HCT116 (cell line): ENCODE data around the gene GPA33. TPM values are rescaled to one million over a fixed set of nuclear protein-coding genes. Genes with fewer than 3 reads are reported as not detected.

ENCODE experiments used
- ATAC-seq: fragments of 200-7000 bp; cut with Tn5 transposase; 2 replicates; pipeline ENCODE4 v1.9.1; 2020; ENCODE audit warnings: mild to moderate bottlenecking, moderate library complexity
- BruUV-seq: library from RNA; stranded (reverse); fragments of 400-500 nt; replicated peaks from 2 replicates; lab custom pipeline; 2021; lab: Mats Ljungman, UMichigan
- CTCF ChIA-PET: fragments of 300-600 bp; sonication (Branson Sonifier 250); formaldehyde crosslinking; loops from one replicate; lab custom pipeline; 2021; ENCODE audit warnings: antibody characterized with exemption; lab: Charles Lee
- POLR2A ChIA-PET: fragments of 300-600, 350-600 bp; sonication (Branson Sonifier 250); formaldehyde crosslinking; loops from one replicate; lab custom pipeline; 2021; ENCODE audit warnings: antibody characterized with exemption; lab: Charles Lee
- RAD21 ChIA-PET, 2 experiments: fragments of 300-600 bp; sonication (Branson Sonifier 250); formaldehyde crosslinking; loops; one replicate each; lab custom pipeline; 2023; ENCODE audit warnings: low total read pairs in 2 of 2; ENCODE audit not compliant: uncharacterized antibody in 2 of 2, unreplicated experiment in 2 of 2, low non-redundant PET in 1 of 2; lab: Charles Lee
- DNase-seq: peaks from one replicate; pipeline ENCODE4 v3.0.0-alpha.2; 2010; ENCODE audit warnings: low read depth, low spot score
- H2AFZ ChIP-seq: fragments of 200-600 bp; shearing (Covaris generic), sonication (generic); 2 replicates; pipeline ENCODE4 v1.6.1; 2017; ENCODE audit warnings: low read depth, mixed run types, mixed read lengths, antibody characterized with exemption, low read length; ENCODE audit not compliant: poor library complexity, severe bottlenecking
- H3K27ac ChIP-seq: 2 replicates; pipeline ENCODE4 v1.5.1; 2012; ENCODE audit warnings: low read depth, low read length
- H3K27me3 ChIP-seq: fragments of 200-600 bp; sonication (generic); 2 replicates; pipeline ENCODE4 v1.6.1; 2016; ENCODE audit warnings: mixed run types, low read length, mixed read lengths; ENCODE audit not compliant: insufficient read depth
- H3K36me3 ChIP-seq, 2 experiments: fragments of 200-500 bp in 1 of 2; fragments of 200-600 bp in 1 of 2; sonication (Bioruptor generic) in 1 of 2; sonication (generic) in 1 of 2; 2 replicates each; pipeline versions ENCODE4 v1.5.1 to v1.6.1; 2014 to 2016; ENCODE audit warnings: low read length in 2 of 2, inconsistent platforms in 1 of 2, mixed read lengths in 1 of 2, mixed run types in 1 of 2; ENCODE audit not compliant: insufficient read depth in 2 of 2, control insufficient read depth in 1 of 2
- H3K4me1 ChIP-seq, 2 experiments: fragments of 200-600 bp in 1 of 2; sonication (generic) in 1 of 2; 2 replicates each; pipeline versions ENCODE4 v1.5.1 to v1.6.1; 2012 to 2017; ENCODE audit warnings: low read length in 2 of 2, inconsistent platforms in 1 of 2, mild to moderate bottlenecking in 1 of 2, mixed read lengths in 1 of 2, mixed run types in 1 of 2, moderate library complexity in 1 of 2; ENCODE audit not compliant: insufficient read depth in 2 of 2, control insufficient read depth in 1 of 2
- H3K4me2 ChIP-seq: fragments of 200-600 bp; sonication (generic); 2 replicates; pipeline ENCODE4 v1.6.1; 2017; ENCODE audit warnings: mixed run types, low read length, mixed read lengths
- H3K4me3 ChIP-seq, 2 experiments: fragments of 200-600 bp in 1 of 2; sonication (generic) in 1 of 2; replicated peaks in 1 of 2; 2 replicates each; pipeline ENCODE4 v1.5.1; 2011 to 2016; ENCODE audit warnings: low read length in 2 of 2, control low read depth in 1 of 2, low read depth in 1 of 2, mild to moderate bottlenecking in 1 of 2, mixed read lengths in 1 of 2, mixed run types in 1 of 2
- H3K79me2 ChIP-seq: fragments of 200-600 bp; sonication (generic); 2 replicates; pipeline ENCODE4 v1.6.1; 2017; ENCODE audit warnings: mild to moderate bottlenecking, mixed run types, low read length, moderate library complexity, mixed read lengths; ENCODE audit not compliant: insufficient read depth
- H3K9ac ChIP-seq: fragments of 200-600 bp; sonication (generic); 2 replicates; pipeline ENCODE4 v1.6.1; 2016; ENCODE audit warnings: low read length, mixed read lengths
- H3K9me2 ChIP-seq: fragments of 200-600 bp; sonication (generic), shearing (Covaris generic); 2 replicates; pipeline ENCODE4 v1.6.1; 2017; ENCODE audit warnings: mixed run types, mild to moderate bottlenecking, moderate library complexity; ENCODE audit not compliant: insufficient read depth
- H3K9me3 ChIP-seq, 2 experiments: fragments of 200-500 bp in 1 of 2; fragments of 200-600 bp in 1 of 2; sonication (Bioruptor generic) in 1 of 2; sonication (generic) in 1 of 2; 2 replicates each; pipeline ENCODE4 v1.6.1; 2014 to 2017; ENCODE audit warnings: low read length in 2 of 2, mixed read lengths in 2 of 2, inconsistent platforms in 1 of 2, low read depth in 1 of 2, mild to moderate bottlenecking in 1 of 2, mixed run types in 1 of 2, moderate library complexity in 1 of 2; ENCODE audit not compliant: control insufficient read depth in 1 of 2, insufficient read depth in 1 of 2
- H4K20me1 ChIP-seq: fragments of 200-600 bp; sonication (generic), shearing (Covaris generic); 2 replicates; pipeline ENCODE4 v1.6.1; 2017; ENCODE audit warnings: mixed run types, mild to moderate bottlenecking, moderate library complexity; ENCODE audit not compliant: insufficient read depth
- CBX3 ChIP-seq: IDR thresholded peaks from 2 replicates; pipeline ENCODE4 v1.6.1; 2012; ENCODE audit warnings: low read depth
- CEBPB ChIP-seq: IDR thresholded peaks from 2 replicates; pipeline ENCODE4 v1.6.1; 2012; ENCODE audit warnings: low read depth
- EGR1 ChIP-seq: IDR thresholded peaks from 2 replicates; pipeline ENCODE4 v1.6.1; 2012; ENCODE audit warnings: low read depth
- ELF1 ChIP-seq: IDR thresholded peaks from 2 replicates; pipeline ENCODE4 v1.6.1; 2012; ENCODE audit warnings: low read depth, borderline replicate concordance
- EZH2 ChIP-seq: fragments of 200-600 bp; sonication (generic); IDR thresholded peaks from 2 replicates; pipeline ENCODE4 v1.6.1; 2017; ENCODE audit warnings: antibody characterized with exemption, mixed run types
- EZH2phosphoT487 ChIP-seq: fragments of 200-600 bp; IDR thresholded peaks from 2 replicates; pipeline ENCODE4 v1.6.1; 2018; ENCODE audit warnings: antibody characterized with exemption, borderline replicate concordance
- FOSL1 ChIP-seq: IDR thresholded peaks from 2 replicates; pipeline ENCODE4 v1.6.1; 2012; ENCODE audit warnings: low read depth
- JUND ChIP-seq: IDR thresholded peaks from 2 replicates; pipeline ENCODE4 v1.6.1; 2012
- MAX ChIP-seq: IDR thresholded peaks from 2 replicates; pipeline ENCODE4 v1.6.1; 2012
- POLR2A ChIP-seq: IDR thresholded peaks from 2 replicates; pipeline ENCODE4 v1.7.0; 2011; ENCODE audit warnings: borderline replicate concordance; ENCODE audit not compliant: insufficient read depth, insufficient read length; ENCODE audit errors: extremely low read depth
- POLR2AphosphoS5 ChIP-seq: IDR thresholded peaks from 2 replicates; pipeline ENCODE4 v1.6.1; 2011; ENCODE audit warnings: mild to moderate bottlenecking, low read depth, low read length, moderate library complexity
- RAD21 ChIP-seq: IDR thresholded peaks from 2 replicates; pipeline ENCODE4 v1.6.1; 2012; ENCODE audit warnings: low read depth, mild to moderate bottlenecking
- SP1 ChIP-seq: IDR thresholded peaks from 2 replicates; pipeline ENCODE4 v1.6.1; 2012; ENCODE audit warnings: low read depth
- SRF ChIP-seq: IDR thresholded peaks from 2 replicates; pipeline ENCODE4 v1.6.1; 2012; ENCODE audit warnings: low read depth
- TCF7L2 ChIP-seq: IDR thresholded peaks from 2 replicates; pipeline ENCODE4 v1.7.0; 2011; ENCODE audit warnings: borderline replicate concordance, inconsistent platforms; ENCODE audit not compliant: insufficient read depth, insufficient read length; ENCODE audit errors: extremely low read depth
- ZBTB33 ChIP-seq: IDR thresholded peaks from 2 replicates; pipeline ENCODE4 v1.6.1; 2011; ENCODE audit warnings: mild to moderate bottlenecking, low read length, moderate library complexity; ENCODE audit not compliant: insufficient replicate concordance; ENCODE audit errors: extremely low read depth
- ZNF274 ChIP-seq: fragments of 200-500 bp; sonication (Bioruptor generic); IDR thresholded peaks from 2 replicates; pipeline ENCODE4 v1.6.1; 2014; ENCODE audit warnings: mild to moderate bottlenecking, low read depth, low read length, inconsistent platforms
- intact Hi-C: fragments of 100-400 bp; cut with micrococcal nuclease; formaldehyde crosslinking; loops from 2 replicates; pipeline ENCODE4 v1.10.0; 2022
- total RNA-seq: library from RNA; stranded (reverse); gene quantifications from one replicate; pipeline ENCODE4 v1.2.1, GENCODE V29; 2021; ENCODE audit not compliant: unreplicated experiment
- TF ChIP-seq, protein P1 (sequence below), 3 experiments: fragments of 200-600 bp in 1 of 3; sonication (generic) in 1 of 3; IDR thresholded peaks in 2 of 3; conservative IDR thresholded peaks in 1 of 3; 2 replicates each; pipeline ENCODE4 v1.5.1; 2012 to 2017; ENCODE audit warnings: low read depth in 2 of 3, low read length in 2 of 3, antibody characterized with exemption in 1 of 3, borderline replicate concordance in 1 of 3, control low read depth in 1 of 3, mild to moderate bottlenecking in 1 of 3, mixed read lengths in 1 of 3, mixed run types in 1 of 3, moderate library complexity in 1 of 3; ENCODE audit not compliant: insufficient read depth in 1 of 3
- TF ChIP-seq, protein P2 (sequence below): IDR thresholded peaks from 2 replicates; pipeline ENCODE4 v1.6.1; 2012; ENCODE audit warnings: low read depth
- TF ChIP-seq, protein P3 (sequence below): IDR thresholded peaks from 2 replicates; pipeline ENCODE4 v1.6.1; 2012

GPA33 gene
- total RNA-seq, 1 experiment from 2014 or later = 0.22 TPM

GRCh38 chr1:167120899-167121298 is 30.7 kb upstream of the GPA33 start:
- ChIA-PET POLR2A (no interaction called here), CTCF (no interaction called here), RAD21 (no interaction called here)
- DNase-seq = no peak
- H3K9ac ChIP-seq = peak overlapping the region; percentile 59
- H4K20me1 ChIP-seq = no peaks in the 10 kb centered on the region
- H3K79me2 ChIP-seq = no peaks in the 10 kb centered on the region
- no peaks in the 10 kb centered on the region for H3K27me3 ChIP-seq
- H3K4me1 ChIP-seq = peaks cover 3 to 19% of the 10 kb centered on the region in 2 experiments; a peak in 3 of 4 replicates
- peak overlapping the region; percentile 51 to 59 for H3K4me3 ChIP-seq
- no peak overlapping the region for H2AFZ ChIP-seq
- no peaks in the 10 kb centered on the region for H3K9me2 ChIP-seq
- H3K36me3 ChIP-seq = no peaks in the 10 kb centered on the region
- BruUV-seq = TSS peak; percentile 84
- H3K4me2 ChIP-seq = peak overlapping the region; percentile 76
- H3K27ac ChIP-seq = peak overlapping the region; percentile 66
- no peak for ATAC-seq
- intact Hi-C loops = no loop called here
- H3K9me3 ChIP-seq = no peaks in the 10 kb centered on the region
- TF ChIP-seq ELF1 = no peak
- no peak for TF ChIP-seq RAD21
- TF ChIP-seq POLR2AphosphoS5 = no peak
- TF ChIP-seq, protein P1, sequence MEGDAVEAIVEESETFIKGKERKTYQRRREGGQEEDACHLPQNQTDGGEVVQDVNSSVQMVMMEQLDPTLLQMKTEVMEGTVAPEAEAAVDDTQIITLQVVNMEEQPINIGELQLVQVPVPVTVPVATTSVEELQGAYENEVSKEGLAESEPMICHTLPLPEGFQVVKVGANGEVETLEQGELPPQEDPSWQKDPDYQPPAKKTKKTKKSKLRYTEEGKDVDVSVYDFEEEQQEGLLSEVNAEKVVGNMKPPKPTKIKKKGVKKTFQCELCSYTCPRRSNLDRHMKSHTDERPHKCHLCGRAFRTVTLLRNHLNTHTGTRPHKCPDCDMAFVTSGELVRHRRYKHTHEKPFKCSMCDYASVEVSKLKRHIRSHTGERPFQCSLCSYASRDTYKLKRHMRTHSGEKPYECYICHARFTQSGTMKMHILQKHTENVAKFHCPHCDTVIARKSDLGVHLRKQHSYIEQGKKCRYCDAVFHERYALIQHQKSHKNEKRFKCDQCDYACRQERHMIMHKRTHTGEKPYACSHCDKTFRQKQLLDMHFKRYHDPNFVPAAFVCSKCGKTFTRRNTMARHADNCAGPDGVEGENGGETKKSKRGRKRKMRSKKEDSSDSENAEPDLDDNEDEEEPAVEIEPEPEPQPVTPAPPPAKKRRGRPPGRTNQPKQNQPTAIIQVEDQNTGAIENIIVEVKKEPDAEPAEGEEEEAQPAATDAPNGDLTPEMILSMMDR (IDR thresholded peaks at IDR 0.05 in 2 of 3, conservative IDR thresholded peaks at IDR 0.05 in 1 of 3; ENCODE audit: borderline replicate concordance in 1 of 3, insufficient read depth in 1 of 3, low read depth in 2 of 3, low read length in 2 of 3) = no peak
- no peak for TF ChIP-seq EZH2
- TF ChIP-seq, protein P2, sequence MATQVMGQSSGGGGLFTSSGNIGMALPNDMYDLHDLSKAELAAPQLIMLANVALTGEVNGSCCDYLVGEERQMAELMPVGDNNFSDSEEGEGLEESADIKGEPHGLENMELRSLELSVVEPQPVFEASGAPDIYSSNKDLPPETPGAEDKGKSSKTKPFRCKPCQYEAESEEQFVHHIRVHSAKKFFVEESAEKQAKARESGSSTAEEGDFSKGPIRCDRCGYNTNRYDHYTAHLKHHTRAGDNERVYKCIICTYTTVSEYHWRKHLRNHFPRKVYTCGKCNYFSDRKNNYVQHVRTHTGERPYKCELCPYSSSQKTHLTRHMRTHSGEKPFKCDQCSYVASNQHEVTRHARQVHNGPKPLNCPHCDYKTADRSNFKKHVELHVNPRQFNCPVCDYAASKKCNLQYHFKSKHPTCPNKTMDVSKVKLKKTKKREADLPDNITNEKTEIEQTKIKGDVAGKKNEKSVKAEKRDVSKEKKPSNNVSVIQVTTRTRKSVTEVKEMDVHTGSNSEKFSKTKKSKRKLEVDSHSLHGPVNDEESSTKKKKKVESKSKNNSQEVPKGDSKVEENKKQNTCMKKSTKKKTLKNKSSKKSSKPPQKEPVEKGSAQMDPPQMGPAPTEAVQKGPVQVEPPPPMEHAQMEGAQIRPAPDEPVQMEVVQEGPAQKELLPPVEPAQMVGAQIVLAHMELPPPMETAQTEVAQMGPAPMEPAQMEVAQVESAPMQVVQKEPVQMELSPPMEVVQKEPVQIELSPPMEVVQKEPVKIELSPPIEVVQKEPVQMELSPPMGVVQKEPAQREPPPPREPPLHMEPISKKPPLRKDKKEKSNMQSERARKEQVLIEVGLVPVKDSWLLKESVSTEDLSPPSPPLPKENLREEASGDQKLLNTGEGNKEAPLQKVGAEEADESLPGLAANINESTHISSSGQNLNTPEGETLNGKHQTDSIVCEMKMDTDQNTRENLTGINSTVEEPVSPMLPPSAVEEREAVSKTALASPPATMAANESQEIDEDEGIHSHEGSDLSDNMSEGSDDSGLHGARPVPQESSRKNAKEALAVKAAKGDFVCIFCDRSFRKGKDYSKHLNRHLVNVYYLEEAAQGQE = no peak
- TF ChIP-seq FOSL1 = no peak
- no peak for TF ChIP-seq CBX3
- no peak for TF ChIP-seq TCF7L2
- no peak for TF ChIP-seq EGR1
- no peak for TF ChIP-seq SP1
- no peak for TF ChIP-seq JUND
- TF ChIP-seq ZNF274 = no peak
- TF ChIP-seq, protein P3, sequence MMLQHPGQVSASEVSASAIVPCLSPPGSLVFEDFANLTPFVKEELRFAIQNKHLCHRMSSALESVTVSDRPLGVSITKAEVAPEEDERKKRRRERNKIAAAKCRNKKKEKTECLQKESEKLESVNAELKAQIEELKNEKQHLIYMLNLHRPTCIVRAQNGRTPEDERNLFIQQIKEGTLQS = no peak
- TF ChIP-seq EZH2phosphoT487 = no peak
- TF ChIP-seq SRF = no peak
- TF ChIP-seq MAX = no peak; the same call in 1 of the 2 replicates
- TF ChIP-seq ZBTB33 = no peak
- TF ChIP-seq POLR2A = no peak
- TF ChIP-seq CEBPB = no peak
